HCT116 (cell line): ENCODE results near the gene YWHAB. TPM values are rescaled to one million over a fixed set of nuclear protein-coding genes. Genes with fewer than 3 reads are reported as not detected.
A peak's percentile ranks its signal among the peaks of the same experiment; 100 is the strongest.

Experiments
- ATAC-seq: fragments of 200-7000 bp; cut with Tn5 transposase; 2 replicates; pipeline ENCODE4 v1.9.1; 2020; ENCODE audit warnings: mild to moderate bottlenecking, moderate library complexity
- BruUV-seq: library from RNA; stranded (reverse); fragments of 400-500 nt; replicated peaks from 2 replicates; lab custom pipeline; 2021; lab: Mats Ljungman, UMichigan
- CTCF ChIA-PET: fragments of 300-600 bp; sonication (Branson Sonifier 250); formaldehyde crosslinking; loops from one replicate; lab custom pipeline; 2021; ENCODE audit warnings: antibody characterized with exemption; lab: Charles Lee
- POLR2A ChIA-PET: fragments of 300-600, 350-600 bp; sonication (Branson Sonifier 250); formaldehyde crosslinking; loops from one replicate; lab custom pipeline; 2021; ENCODE audit warnings: antibody characterized with exemption; lab: Charles Lee
- RAD21 ChIA-PET, 2 experiments: fragments of 300-600 bp; sonication (Branson Sonifier 250); formaldehyde crosslinking; loops; one replicate each; lab custom pipeline; 2023; ENCODE audit warnings: low total read pairs in 2 of 2; ENCODE audit not compliant: uncharacterized antibody in 2 of 2, unreplicated experiment in 2 of 2, low non-redundant PET in 1 of 2; lab: Charles Lee
- DNase-seq: peaks from one replicate; pipeline ENCODE4 v3.0.0-alpha.2; 2010; ENCODE audit warnings: low read depth, low spot score
- H2AFZ ChIP-seq: fragments of 200-600 bp; shearing (Covaris generic), sonication (generic); 2 replicates; pipeline ENCODE4 v1.6.1; 2017; ENCODE audit warnings: low read depth, mixed run types, mixed read lengths, antibody characterized with exemption, low read length; ENCODE audit not compliant: poor library complexity, severe bottlenecking
- H3K27ac ChIP-seq: 2 replicates; pipeline ENCODE4 v1.5.1; 2012; ENCODE audit warnings: low read depth, low read length
- H3K27me3 ChIP-seq: fragments of 200-600 bp; sonication (generic); 2 replicates; pipeline ENCODE4 v1.6.1; 2016; ENCODE audit warnings: mixed run types, low read length, mixed read lengths; ENCODE audit not compliant: insufficient read depth
- H3K36me3 ChIP-seq, 2 experiments: fragments of 200-500 bp in 1 of 2; fragments of 200-600 bp in 1 of 2; sonication (Bioruptor generic) in 1 of 2; sonication (generic) in 1 of 2; 2 replicates each; pipeline versions ENCODE4 v1.5.1 to v1.6.1; 2014 to 2016; ENCODE audit warnings: low read length in 2 of 2, inconsistent platforms in 1 of 2, mixed read lengths in 1 of 2, mixed run types in 1 of 2; ENCODE audit not compliant: insufficient read depth in 2 of 2, control insufficient read depth in 1 of 2
- H3K4me1 ChIP-seq, 2 experiments: fragments of 200-600 bp in 1 of 2; sonication (generic) in 1 of 2; 2 replicates each; pipeline versions ENCODE4 v1.5.1 to v1.6.1; 2012 to 2017; ENCODE audit warnings: low read length in 2 of 2, inconsistent platforms in 1 of 2, mild to moderate bottlenecking in 1 of 2, mixed read lengths in 1 of 2, mixed run types in 1 of 2, moderate library complexity in 1 of 2; ENCODE audit not compliant: insufficient read depth in 2 of 2, control insufficient read depth in 1 of 2
- H3K4me2 ChIP-seq: fragments of 200-600 bp; sonication (generic); 2 replicates; pipeline ENCODE4 v1.6.1; 2017; ENCODE audit warnings: mixed run types, low read length, mixed read lengths
- H3K4me3 ChIP-seq, 2 experiments: fragments of 200-600 bp in 1 of 2; sonication (generic) in 1 of 2; replicated peaks in 1 of 2; 2 replicates each; pipeline ENCODE4 v1.5.1; 2011 to 2016; ENCODE audit warnings: low read length in 2 of 2, control low read depth in 1 of 2, low read depth in 1 of 2, mild to moderate bottlenecking in 1 of 2, mixed read lengths in 1 of 2, mixed run types in 1 of 2
- H3K79me2 ChIP-seq: fragments of 200-600 bp; sonication (generic); 2 replicates; pipeline ENCODE4 v1.6.1; 2017; ENCODE audit warnings: mild to moderate bottlenecking, mixed run types, low read length, moderate library complexity, mixed read lengths; ENCODE audit not compliant: insufficient read depth
- H3K9ac ChIP-seq: fragments of 200-600 bp; sonication (generic); 2 replicates; pipeline ENCODE4 v1.6.1; 2016; ENCODE audit warnings: low read length, mixed read lengths
- H3K9me2 ChIP-seq: fragments of 200-600 bp; sonication (generic), shearing (Covaris generic); 2 replicates; pipeline ENCODE4 v1.6.1; 2017; ENCODE audit warnings: mixed run types, mild to moderate bottlenecking, moderate library complexity; ENCODE audit not compliant: insufficient read depth
- H3K9me3 ChIP-seq, 2 experiments: fragments of 200-500 bp in 1 of 2; fragments of 200-600 bp in 1 of 2; sonication (Bioruptor generic) in 1 of 2; sonication (generic) in 1 of 2; 2 replicates each; pipeline ENCODE4 v1.6.1; 2014 to 2017; ENCODE audit warnings: low read length in 2 of 2, mixed read lengths in 2 of 2, inconsistent platforms in 1 of 2, low read depth in 1 of 2, mild to moderate bottlenecking in 1 of 2, mixed run types in 1 of 2, moderate library complexity in 1 of 2; ENCODE audit not compliant: control insufficient read depth in 1 of 2, insufficient read depth in 1 of 2
- H4K20me1 ChIP-seq: fragments of 200-600 bp; sonication (generic), shearing (Covaris generic); 2 replicates; pipeline ENCODE4 v1.6.1; 2017; ENCODE audit warnings: mixed run types, mild to moderate bottlenecking, moderate library complexity; ENCODE audit not compliant: insufficient read depth
- CEBPB ChIP-seq: IDR thresholded peaks from 2 replicates; pipeline ENCODE4 v1.6.1; 2012; ENCODE audit warnings: low read depth
- ELF1 ChIP-seq: IDR thresholded peaks from 2 replicates; pipeline ENCODE4 v1.6.1; 2012; ENCODE audit warnings: low read depth, borderline replicate concordance
- EZH2phosphoT487 ChIP-seq: fragments of 200-600 bp; IDR thresholded peaks from 2 replicates; pipeline ENCODE4 v1.6.1; 2018; ENCODE audit warnings: antibody characterized with exemption, borderline replicate concordance
- JUND ChIP-seq: IDR thresholded peaks from 2 replicates; pipeline ENCODE4 v1.6.1; 2012
- POLR2AphosphoS5 ChIP-seq: IDR thresholded peaks from 2 replicates; pipeline ENCODE4 v1.6.1; 2011; ENCODE audit warnings: mild to moderate bottlenecking, low read depth, low read length, moderate library complexity
- RAD21 ChIP-seq: IDR thresholded peaks from 2 replicates; pipeline ENCODE4 v1.6.1; 2012; ENCODE audit warnings: low read depth, mild to moderate bottlenecking
- SIN3A ChIP-seq: IDR thresholded peaks from 2 replicates; pipeline ENCODE4 v1.6.1; 2012; ENCODE audit warnings: low read depth
- SRF ChIP-seq: IDR thresholded peaks from 2 replicates; pipeline ENCODE4 v1.6.1; 2012; ENCODE audit warnings: low read depth
- intact Hi-C: fragments of 100-400 bp; cut with micrococcal nuclease; formaldehyde crosslinking; loops from 2 replicates; pipeline ENCODE4 v1.10.0; 2022
- total RNA-seq: library from RNA; stranded (reverse); gene quantifications from one replicate; pipeline ENCODE4 v1.2.1, GENCODE V29; 2021; ENCODE audit not compliant: unreplicated experiment
- TF ChIP-seq, protein P1 (sequence below), 3 experiments: fragments of 200-600 bp in 1 of 3; sonication (generic) in 1 of 3; IDR thresholded peaks in 2 of 3; conservative IDR thresholded peaks in 1 of 3; 2 replicates each; pipeline ENCODE4 v1.5.1; 2012 to 2017; ENCODE audit warnings: low read depth in 2 of 3, low read length in 2 of 3, antibody characterized with exemption in 1 of 3, borderline replicate concordance in 1 of 3, control low read depth in 1 of 3, mild to moderate bottlenecking in 1 of 3, mixed read lengths in 1 of 3, mixed run types in 1 of 3, moderate library complexity in 1 of 3; ENCODE audit not compliant: insufficient read depth in 1 of 3

YWHAB gene
- total RNA-seq, 1 experiment from 2014 or later: 200 TPM

DNA sequence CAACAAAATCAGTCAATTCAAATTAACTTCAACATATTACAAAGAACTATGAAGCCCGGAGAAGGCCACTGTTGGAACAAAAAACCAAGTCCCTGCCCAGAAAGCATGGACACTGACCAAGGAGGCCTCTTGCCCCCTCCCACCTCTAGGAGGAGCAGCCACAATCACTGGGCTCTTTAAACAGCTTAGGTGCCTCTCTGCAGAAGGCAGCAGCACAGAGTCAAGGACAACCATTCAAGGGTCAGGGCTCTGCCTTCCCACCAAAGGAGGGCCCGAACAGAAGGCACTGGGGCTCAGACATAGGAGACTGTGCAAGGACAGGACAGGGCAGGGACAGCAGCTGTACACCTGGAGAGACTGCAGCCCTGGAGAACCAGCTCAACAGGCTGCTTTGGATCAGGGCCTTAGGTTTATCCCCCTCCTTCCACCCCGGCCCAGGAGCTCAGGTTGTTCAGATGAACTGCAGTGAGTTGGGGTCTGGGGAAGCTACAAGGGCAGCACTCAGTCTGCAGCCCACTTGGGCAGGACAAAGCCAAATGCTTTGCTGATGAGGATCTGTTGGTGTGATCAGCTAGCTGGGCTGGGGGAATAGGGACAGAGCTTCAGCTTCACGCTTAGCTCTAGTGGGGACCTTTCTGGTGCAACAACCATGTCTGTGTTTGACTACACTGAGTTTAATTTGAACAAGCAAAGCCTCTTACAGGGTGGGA lies 56.9 kb downstream of the YWHAB start:
- no peaks in the 10 kb centered on the region for H3K9me3 ChIP-seq
- peak overlapping the region; percentile 17; the same call in 1 of the 2 replicates for H3K27ac ChIP-seq
- CTCF ChIA-PET: no interaction called here
- intact Hi-C loops: no loop called here
- 0 out of 2 replicates have a peak, but pooled peaks cover 3% of the 10 kb centered on the region for H3K79me2 ChIP-seq
- RAD21 ChIA-PET: no interaction called here
- POLR2A ChIA-PET: interaction anchor here (1.1 to 1.4 kb wide), 2 partner anchors 17 to 18 kb away, joined by 4 read pairs; partner anchors contain the start of gene TOMM34
- H3K27me3 ChIP-seq: no peaks in the 10 kb centered on the region
- TSS peak; percentile 31 for BruUV-seq
- no peak overlapping the region for H3K4me2 ChIP-seq
- H2AFZ ChIP-seq: no peak overlapping the region
- H4K20me1 ChIP-seq: no peaks in the 10 kb centered on the region
- no peak overlapping the region for H3K4me3 ChIP-seq
- no peak overlapping the region for H3K9ac ChIP-seq
- no peak for DNase-seq
- peak; percentile 65 for ATAC-seq
- no peaks in the 10 kb centered on the region for H3K4me1 ChIP-seq
- TF ChIP-seq RAD21 (no peak), CEBPB (no peak), POLR2AphosphoS5 (peak; percentile 53; the same call in 1 of the 2 replicates), JUND (no peak), EZH2phosphoT487 (no peak), SRF (no peak), ELF1 (no peak), SIN3A (no peak)
- TF ChIP-seq, protein P1, sequence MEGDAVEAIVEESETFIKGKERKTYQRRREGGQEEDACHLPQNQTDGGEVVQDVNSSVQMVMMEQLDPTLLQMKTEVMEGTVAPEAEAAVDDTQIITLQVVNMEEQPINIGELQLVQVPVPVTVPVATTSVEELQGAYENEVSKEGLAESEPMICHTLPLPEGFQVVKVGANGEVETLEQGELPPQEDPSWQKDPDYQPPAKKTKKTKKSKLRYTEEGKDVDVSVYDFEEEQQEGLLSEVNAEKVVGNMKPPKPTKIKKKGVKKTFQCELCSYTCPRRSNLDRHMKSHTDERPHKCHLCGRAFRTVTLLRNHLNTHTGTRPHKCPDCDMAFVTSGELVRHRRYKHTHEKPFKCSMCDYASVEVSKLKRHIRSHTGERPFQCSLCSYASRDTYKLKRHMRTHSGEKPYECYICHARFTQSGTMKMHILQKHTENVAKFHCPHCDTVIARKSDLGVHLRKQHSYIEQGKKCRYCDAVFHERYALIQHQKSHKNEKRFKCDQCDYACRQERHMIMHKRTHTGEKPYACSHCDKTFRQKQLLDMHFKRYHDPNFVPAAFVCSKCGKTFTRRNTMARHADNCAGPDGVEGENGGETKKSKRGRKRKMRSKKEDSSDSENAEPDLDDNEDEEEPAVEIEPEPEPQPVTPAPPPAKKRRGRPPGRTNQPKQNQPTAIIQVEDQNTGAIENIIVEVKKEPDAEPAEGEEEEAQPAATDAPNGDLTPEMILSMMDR (IDR thresholded peaks at IDR 0.05 in 2 of 3, conservative IDR thresholded peaks at IDR 0.05 in 1 of 3; ENCODE audit: borderline replicate concordance in 1 of 3, insufficient read depth in 1 of 3, low read depth in 2 of 3, low read length in 2 of 3): peak in 1 of 3 experiments; percentile 15; a peak in 1 of 6 replicates
- H3K9me2 ChIP-seq: no peaks in the 10 kb centered on the region
- H3K36me3 ChIP-seq: peaks cover 37 to 67% of the 10 kb centered on the region in 2 experiments; a peak in 3 of 4 replicates
